ENCODE measurements around the gene NPHS2. TPM values are rescaled to one million over a fixed set of nuclear protein-coding genes. Genes with fewer than 3 reads are reported as not detected.

Gene NPHS2
- total RNA-seq, 2 experiments from 2014 or later: not detected

DNA sequence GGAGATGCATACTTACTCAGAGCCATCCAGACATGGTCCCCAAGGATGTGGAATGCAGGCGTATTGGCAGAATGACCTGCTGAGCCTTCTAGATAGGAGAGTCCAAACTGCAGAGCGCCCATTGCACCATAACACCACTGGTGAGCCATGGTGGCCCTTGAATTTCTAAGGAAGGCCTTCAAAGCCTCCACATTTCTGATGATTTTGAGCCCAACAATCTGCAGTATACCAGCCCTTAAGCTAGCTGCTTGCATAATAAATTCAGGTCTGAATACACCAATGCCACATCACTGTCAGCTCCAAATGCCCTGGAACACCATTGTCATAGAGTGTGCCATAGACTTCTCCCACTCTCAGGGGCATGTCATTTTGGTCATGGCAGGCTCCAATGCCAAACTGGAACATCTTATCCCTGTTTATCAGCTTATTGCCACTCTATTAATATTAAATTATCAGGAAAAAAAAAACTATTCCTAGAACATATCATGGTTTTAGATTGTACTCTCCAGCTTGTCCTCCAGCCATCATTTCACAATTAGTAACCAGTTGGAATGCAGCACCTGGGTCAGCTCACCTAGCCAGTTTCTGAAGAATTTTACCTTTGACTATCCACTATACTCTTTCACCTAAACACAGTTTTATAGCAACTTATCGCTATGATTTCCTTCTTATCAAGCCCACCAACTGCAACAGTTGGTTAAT is 26.9 kb downstream of the NPHS2 start:
- Histone ChIP-seq H3K4me1 (ENCODE audit: insufficient read depth, low read length) (no peaks in the 10 kb centered on the region), H3K27me3 (ENCODE audit: control insufficient read depth in 1 of 2, insufficient read depth in 2 of 2, low read length in 2 of 2) (no peaks in the 10 kb centered on the region), H3K4me3 (ENCODE audit: low read length) (no peak overlapping the region), H3K9me3 (ENCODE audit: control insufficient read depth in 1 of 2, insufficient read depth in 1 of 2, low read length in 2 of 2) (no peaks in the 10 kb centered on the region), H3K27ac (ENCODE audit: low read depth in 1 of 2, low read length in 2 of 2) (no peak overlapping the region), H3K36me3 (ENCODE audit: insufficient read depth, low read length) (no peaks in the 10 kb centered on the region)
- no peak for DNase-seq
- ChIA-PET CTCF (no interaction called here), POLR2A (no interaction called here)
- Mint-ChIP-seq H3K36me3 (ENCODE audit: low read depth) (no peaks in the 10 kb centered on the region), H3K4me3 (no peak overlapping the region), H3K27me3 (peaks cover 4% of the 10 kb centered on the region), H3K9me3 (no peaks in the 10 kb centered on the region), H3K4me1 (ENCODE audit: low read depth) (no peaks in the 10 kb centered on the region), H3K27ac (no peak overlapping the region)
- intact Hi-C loops (cut with DNase I, micrococcal nuclease): no loop called here
- no peak for ATAC-seq (ENCODE audit: poor library complexity)
- TF ChIP-seq, protein P1, sequence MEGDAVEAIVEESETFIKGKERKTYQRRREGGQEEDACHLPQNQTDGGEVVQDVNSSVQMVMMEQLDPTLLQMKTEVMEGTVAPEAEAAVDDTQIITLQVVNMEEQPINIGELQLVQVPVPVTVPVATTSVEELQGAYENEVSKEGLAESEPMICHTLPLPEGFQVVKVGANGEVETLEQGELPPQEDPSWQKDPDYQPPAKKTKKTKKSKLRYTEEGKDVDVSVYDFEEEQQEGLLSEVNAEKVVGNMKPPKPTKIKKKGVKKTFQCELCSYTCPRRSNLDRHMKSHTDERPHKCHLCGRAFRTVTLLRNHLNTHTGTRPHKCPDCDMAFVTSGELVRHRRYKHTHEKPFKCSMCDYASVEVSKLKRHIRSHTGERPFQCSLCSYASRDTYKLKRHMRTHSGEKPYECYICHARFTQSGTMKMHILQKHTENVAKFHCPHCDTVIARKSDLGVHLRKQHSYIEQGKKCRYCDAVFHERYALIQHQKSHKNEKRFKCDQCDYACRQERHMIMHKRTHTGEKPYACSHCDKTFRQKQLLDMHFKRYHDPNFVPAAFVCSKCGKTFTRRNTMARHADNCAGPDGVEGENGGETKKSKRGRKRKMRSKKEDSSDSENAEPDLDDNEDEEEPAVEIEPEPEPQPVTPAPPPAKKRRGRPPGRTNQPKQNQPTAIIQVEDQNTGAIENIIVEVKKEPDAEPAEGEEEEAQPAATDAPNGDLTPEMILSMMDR (IDR thresholded peaks at IDR 0.05): no peak

DNA sequence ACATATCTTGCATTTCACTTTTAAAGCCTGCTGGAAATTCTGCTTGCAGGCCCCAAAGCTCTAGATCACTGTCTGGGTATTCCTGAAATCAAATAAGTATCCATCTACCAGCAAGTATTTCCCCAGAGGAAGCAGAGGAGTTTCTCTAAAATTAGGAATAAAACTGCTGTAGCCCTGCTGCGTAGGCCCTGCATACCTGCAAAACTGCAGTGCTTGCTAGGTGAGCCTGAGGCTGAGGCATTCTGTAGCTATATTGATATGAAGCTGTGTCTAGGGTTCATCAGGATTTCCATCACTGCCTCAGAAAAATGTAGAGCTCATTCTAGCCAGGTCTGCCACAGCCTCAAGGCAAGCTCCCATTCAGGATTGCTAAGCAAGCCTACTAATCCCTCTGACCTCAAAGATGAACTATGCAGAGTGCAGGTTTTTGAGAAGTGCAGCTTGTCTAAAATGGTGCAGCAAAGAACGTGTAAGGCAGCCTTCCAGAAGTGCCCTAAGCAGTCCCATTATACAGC is 28.7 kb downstream of the NPHS2 start:
- no peaks in the 10 kb centered on the region for H3K9me3 Mint-ChIP-seq
- no peak for DNase-seq
- H3K4me1 Mint-ChIP-seq (ENCODE audit: low read depth): no peaks in the 10 kb centered on the region
- TF ChIP-seq, protein P1 (IDR thresholded peaks at IDR 0.05): no peak
- H3K4me1 ChIP-seq (ENCODE audit: insufficient read depth, low read length): no peaks in the 10 kb centered on the region
- no peaks in the 10 kb centered on the region for H3K9me3 ChIP-seq (ENCODE audit: control insufficient read depth in 1 of 2, insufficient read depth in 1 of 2, low read length in 2 of 2)
- ChIA-PET POLR2A (no interaction called here), CTCF (no interaction called here)
- H3K27ac ChIP-seq (ENCODE audit: low read depth in 1 of 2, low read length in 2 of 2): no peak overlapping the region
- no peak for ATAC-seq (ENCODE audit: poor library complexity)
- intact Hi-C loops (cut with DNase I, micrococcal nuclease): no loop called here
- peaks cover 0 to 5% of the 10 kb centered on the region in 2 experiments for H3K27me3 ChIP-seq (ENCODE audit: control insufficient read depth in 1 of 2, insufficient read depth in 2 of 2, low read length in 2 of 2)
- H3K36me3 Mint-ChIP-seq (ENCODE audit: low read depth): no peaks in the 10 kb centered on the region
- no peak overlapping the region for H3K4me3 ChIP-seq (ENCODE audit: low read length)
- H3K27ac Mint-ChIP-seq: no peak overlapping the region
- H3K27me3 Mint-ChIP-seq: peaks cover 15% of the 10 kb centered on the region
- no peak overlapping the region for H3K4me3 Mint-ChIP-seq
- no peaks in the 10 kb centered on the region for H3K36me3 ChIP-seq (ENCODE audit: insufficient read depth, low read length)

DNA sequence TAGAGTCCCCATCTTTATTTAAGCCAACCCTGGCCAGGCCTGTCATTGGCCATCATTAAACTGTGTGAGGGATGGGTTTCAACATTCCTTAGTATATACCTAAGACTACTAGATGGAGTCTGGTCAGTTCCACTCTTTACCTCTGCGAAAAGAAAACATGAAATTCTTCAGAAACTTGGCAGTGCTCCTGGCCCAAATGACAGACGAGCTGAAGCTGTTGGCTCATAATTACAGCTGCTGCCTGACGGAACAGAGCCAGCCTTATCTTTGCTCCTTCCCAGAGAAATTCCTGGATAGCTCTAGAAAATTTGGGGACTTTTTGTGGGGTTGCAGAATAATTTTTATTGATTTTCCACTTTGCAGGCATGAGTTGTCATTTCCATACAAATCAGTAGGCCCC is 30.4 kb downstream of the NPHS2 start:
- H3K9me3 ChIP-seq (ENCODE audit: control insufficient read depth in 1 of 2, insufficient read depth in 1 of 2, low read length in 2 of 2): peaks cover 0 to 5% of the 10 kb centered on the region in 2 experiments
- H3K27me3 Mint-ChIP-seq: peaks cover 19% of the 10 kb centered on the region
- no peak overlapping the region for H3K4me3 Mint-ChIP-seq
- no peak for DNase-seq
- no peaks in the 10 kb centered on the region for H3K4me1 ChIP-seq (ENCODE audit: insufficient read depth, low read length)
- no peak overlapping the region for H3K27ac ChIP-seq (ENCODE audit: low read depth in 1 of 2, low read length in 2 of 2)
- intact Hi-C loops (cut with DNase I, micrococcal nuclease): no loop called here
- no peaks in the 10 kb centered on the region for H3K4me1 Mint-ChIP-seq (ENCODE audit: low read depth)
- H3K36me3 Mint-ChIP-seq (ENCODE audit: low read depth): no peaks in the 10 kb centered on the region
- H3K27me3 ChIP-seq (ENCODE audit: control insufficient read depth in 1 of 2, insufficient read depth in 2 of 2, low read length in 2 of 2): peaks cover 0 to 5% of the 10 kb centered on the region in 2 experiments
- no peak overlapping the region for H3K4me3 ChIP-seq (ENCODE audit: low read length)
- no peaks in the 10 kb centered on the region for H3K9me3 Mint-ChIP-seq
- POLR2A ChIA-PET: no interaction called here
- TF ChIP-seq, protein P1 (IDR thresholded peaks at IDR 0.05): no peak
- H3K27ac Mint-ChIP-seq: no peak overlapping the region
- ATAC-seq (ENCODE audit: poor library complexity): no peak
- H3K36me3 ChIP-seq (ENCODE audit: insufficient read depth, low read length): no peaks in the 10 kb centered on the region
- CTCF ChIA-PET: no interaction called here
